Kidney epithelial cell (primary cell): ENCODE data around the gene SPTB. TPM values are rescaled to one million over a fixed set of nuclear protein-coding genes. Genes with fewer than 3 reads are reported as not detected.

ENCODE experiments used
- DNase-seq: peaks from one replicate; pipeline ENCODE4 v3.0.0-alpha.2; 2010; ENCODE audit warnings: low read depth
- H3K27me3 ChIP-seq: 2 replicates; pipeline ENCODE4 v1.6.0; 2011; ENCODE audit warnings: low read length; ENCODE audit not compliant: control insufficient read depth, insufficient read depth
- H3K36me3 ChIP-seq: 2 replicates; pipeline ENCODE4 v1.5.1; 2011; ENCODE audit warnings: low read length; ENCODE audit not compliant: control insufficient read depth, insufficient read depth
- H3K4me3 ChIP-seq: 2 replicates; pipeline ENCODE4 v1.5.1; 2011; ENCODE audit warnings: low read depth, mild to moderate bottlenecking, control low read depth, low read length
- CTCF ChIP-seq: IDR thresholded peaks from 2 replicates; pipeline ENCODE4 v1.5.1; 2011; ENCODE audit warnings: mild to moderate bottlenecking, moderate library complexity, low read length, control low read depth, inconsistent platforms; ENCODE audit not compliant: insufficient read depth, poor library complexity, severe bottlenecking
- total RNA-seq: library from RNA; depleted of rRNA; stranded (reverse); fragments of >200 nt; gene quantifications from 2 replicates; pipeline ENCODE4 v1.2.3, GENCODE V29; 2015

The SPTB gene
- total RNA-seq, 1 donor from 2014 or later, result 0.54 TPM

GRCh38 chr14:64841121-64841651 lies 38.5 kb downstream of the SPTB start:
- Histone ChIP-seq H3K36me3 (no peaks in the 10 kb centered on the region), H3K4me3 (no peak overlapping the region), H3K27me3 (peaks cover 2% of the 10 kb centered on the region)
- peak; percentile 78 for TF ChIP-seq CTCF
- DNase-seq, result peak; percentile 60

GRCh38 chr14:64838656-64839055 lies 41.1 kb downstream of the SPTB start:
- peaks cover 2% of the 10 kb centered on the region for H3K27me3 ChIP-seq
- H3K4me3 ChIP-seq, result no peak overlapping the region
- TF ChIP-seq CTCF, result no peak
- no peak for DNase-seq
- H3K36me3 ChIP-seq, result no peaks in the 10 kb centered on the region

GRCh38 chr14:64835431-64835830 lies 44.3 kb downstream of the SPTB start:
- DNase-seq, result no peak
- H3K4me3 ChIP-seq, result no peak overlapping the region
- H3K27me3 ChIP-seq, result peaks cover 2% of the 10 kb centered on the region
- H3K36me3 ChIP-seq, result no peaks in the 10 kb centered on the region
- TF ChIP-seq CTCF, result no peak

- DNase-seq, result no peak
- Histone ChIP-seq H3K27me3 (peaks cover 2% of the 10 kb centered on the region), H3K4me3 (no peak overlapping the region), H3K36me3 (no peaks in the 10 kb centered on the region)
- no peak for TF ChIP-seq CTCF
Measured at GRCh38 chr14:64834965-64835364, 44.7 kb downstream of the SPTB start.

GRCh38 chr14:64831419-64831818 lies 48.3 kb downstream of the SPTB start:
- Histone ChIP-seq H3K4me3 (no peak overlapping the region), H3K27me3 (peaks cover 7% of the 10 kb centered on the region), H3K36me3 (no peaks in the 10 kb centered on the region)
- TF ChIP-seq CTCF, result no peak
- DNase-seq, result no peak

- H3K4me3 ChIP-seq, result no peak overlapping the region
- peaks cover 7% of the 10 kb centered on the region for H3K27me3 ChIP-seq
- TF ChIP-seq CTCF, result no peak
- no peak for DNase-seq
- H3K36me3 ChIP-seq, result no peaks in the 10 kb centered on the region
Measured at GRCh38 chr14:64830961-64831360, 48.7 kb downstream of the SPTB start.
